Stimulated activated CD8-positive, alpha-beta memory T cell treated with anti-CD3 and anti-CD28 coated beads, Interleukin-15, amount 100 ng/mL, for 1 hour (primary cell): Measurements from ENCODE around the gene IDUA.
"Not testable (repeated sequence)": the region's sequence is repeated elsewhere in the genome, so short reads cannot be mapped to it uniquely, and the experiment has no call there.

Source experiments
- DNase-seq: peaks from one replicate; pipeline ENCODE4 v3.0.0-alpha.2; 2020; ENCODE audit warnings: low read depth

IDUA gene

DNA sequence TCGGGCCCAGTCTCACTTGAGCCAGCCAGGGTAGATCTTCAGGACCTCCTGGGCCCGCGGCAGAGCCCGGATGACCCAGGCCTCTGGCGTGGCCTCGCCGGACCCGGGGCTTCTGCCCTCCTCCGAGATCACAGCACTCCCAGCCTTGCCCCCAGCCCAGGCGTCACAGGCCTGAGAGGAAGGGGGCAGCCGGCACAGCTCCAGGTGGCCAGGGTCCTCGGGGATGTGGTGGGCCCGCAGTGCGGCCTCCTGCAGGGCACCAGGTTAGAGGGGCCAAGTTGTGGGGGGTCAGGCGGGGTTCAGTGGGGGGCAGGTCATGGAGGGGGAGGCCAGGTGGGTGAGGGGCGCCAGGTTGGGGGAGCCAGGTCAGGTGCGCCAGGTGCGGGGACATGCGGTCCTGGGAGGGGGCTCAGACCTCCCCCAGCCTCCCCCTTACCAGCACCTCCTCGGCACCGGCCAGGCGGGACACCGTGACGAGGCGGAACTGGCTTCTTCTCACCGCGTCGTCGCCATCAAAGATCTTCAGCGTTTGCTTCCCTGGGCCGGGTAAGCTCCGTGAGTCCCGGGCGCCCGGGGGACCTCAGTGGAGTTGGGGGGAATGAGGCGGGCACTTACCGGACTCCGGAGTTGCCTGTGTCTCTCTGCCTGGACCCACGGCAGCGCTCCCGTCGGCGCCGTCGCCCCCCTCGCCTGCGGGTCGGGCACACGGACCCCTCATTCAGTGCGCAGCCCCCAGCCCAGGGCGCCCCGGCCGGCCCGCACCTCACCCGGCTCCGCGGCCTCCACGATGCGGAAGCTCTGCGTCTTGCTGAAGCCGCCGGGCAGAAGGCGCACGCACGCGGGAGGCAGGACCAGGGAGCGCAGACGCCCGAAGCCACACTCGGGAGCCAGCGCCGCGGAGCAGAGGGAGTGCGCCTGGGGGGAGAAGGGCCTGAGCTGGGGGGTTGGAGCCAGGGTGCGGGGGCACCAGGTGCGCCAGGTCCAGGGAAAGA, 19.4 kb upstream of the IDUA start:
- no peak for DNase-seq

DNA sequence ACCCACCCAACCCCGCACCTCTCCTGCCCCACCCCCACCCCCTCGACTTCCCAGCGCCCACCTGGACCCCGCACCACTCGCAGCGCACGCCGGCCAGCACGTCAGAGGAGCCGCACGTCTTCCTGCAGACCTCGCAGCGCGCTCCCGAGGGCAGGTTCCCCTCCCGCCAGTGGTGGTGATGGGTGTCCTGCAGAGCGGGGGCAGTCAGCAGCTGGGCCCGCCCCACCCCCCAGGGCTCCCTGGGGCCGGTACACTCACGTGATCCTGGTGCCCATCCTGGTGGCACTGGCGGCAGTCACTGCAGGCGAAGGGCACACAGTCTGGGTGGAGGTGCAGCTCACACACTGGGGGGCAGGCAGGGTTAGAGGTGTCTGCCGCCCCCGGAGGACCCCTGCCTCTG, 18.6 kb upstream of the IDUA start:
- DNase-seq: no peak

DNA sequence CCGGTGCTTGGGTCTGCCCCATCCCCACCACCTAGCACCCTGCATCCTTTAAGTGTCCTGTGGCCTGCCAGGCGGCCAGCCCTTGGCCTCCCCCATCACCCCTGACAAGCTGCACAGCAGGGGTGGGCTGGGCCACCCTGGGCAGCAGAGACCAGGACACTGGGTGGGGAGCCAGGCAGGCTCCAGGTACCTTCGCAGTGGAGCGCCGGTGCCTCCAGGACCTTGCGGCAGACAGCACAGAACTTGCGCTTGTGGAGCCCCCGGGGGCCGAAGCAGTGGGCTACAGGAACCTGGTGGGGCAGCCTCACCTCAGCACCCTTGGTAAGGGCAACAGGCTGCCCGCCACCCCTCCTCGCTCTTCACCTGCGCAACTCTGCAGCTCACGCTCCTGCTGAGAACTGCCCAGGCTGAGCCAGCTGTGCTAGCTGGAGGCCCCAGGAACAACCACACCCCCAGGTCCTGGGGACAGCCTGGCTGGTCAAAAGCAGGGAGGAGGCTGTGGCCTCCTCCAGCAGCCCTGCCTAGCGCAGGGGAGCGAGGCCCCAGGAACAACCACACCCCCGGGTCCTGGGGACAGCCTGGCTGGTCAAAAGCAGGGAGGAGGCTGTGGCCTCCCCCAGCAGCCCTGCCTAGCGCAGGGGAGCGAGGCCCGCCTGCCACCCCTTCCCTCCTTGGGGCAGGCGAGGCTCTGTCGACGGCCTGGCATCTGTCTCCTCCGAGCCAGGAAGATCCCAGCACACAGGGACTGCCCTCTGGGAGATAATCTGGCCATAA, 18.0 kb upstream of the IDUA start:
- DNase-seq: no peak

DNA sequence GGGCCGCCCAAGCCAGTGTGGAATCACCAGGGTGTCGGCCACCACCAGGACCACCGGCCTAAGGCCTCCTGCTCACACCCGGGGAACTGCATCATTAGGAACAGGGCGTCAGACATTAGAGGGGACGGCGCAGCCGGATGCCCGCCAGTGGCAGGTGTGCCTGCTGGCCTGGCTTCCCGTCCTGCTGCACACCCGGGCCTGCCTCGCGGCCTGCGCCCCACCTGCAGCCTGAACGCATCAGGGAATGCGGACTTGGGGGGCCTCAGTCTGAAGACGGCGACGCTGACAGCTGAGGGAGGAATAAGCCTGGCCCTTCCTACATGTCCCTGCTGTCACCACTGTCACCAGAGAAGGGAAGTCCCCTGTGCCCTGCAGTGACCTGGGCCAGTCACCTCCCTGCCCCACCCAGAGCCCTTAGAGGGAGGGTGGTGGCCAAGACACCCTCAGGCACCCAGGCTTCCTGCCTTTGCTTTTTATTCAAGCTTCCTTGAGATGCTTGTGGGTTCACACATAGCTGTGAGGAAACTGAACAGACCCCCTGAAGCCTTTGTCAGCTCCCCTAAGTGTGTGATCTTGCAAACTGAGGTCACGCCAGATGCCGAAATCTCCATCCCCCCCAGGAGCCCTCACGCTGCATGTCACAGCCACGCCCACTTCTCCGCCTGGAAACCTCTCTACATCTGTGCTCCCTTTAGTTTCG, 16.6 kb upstream of the IDUA start:
- no peak for DNase-seq

DNA sequence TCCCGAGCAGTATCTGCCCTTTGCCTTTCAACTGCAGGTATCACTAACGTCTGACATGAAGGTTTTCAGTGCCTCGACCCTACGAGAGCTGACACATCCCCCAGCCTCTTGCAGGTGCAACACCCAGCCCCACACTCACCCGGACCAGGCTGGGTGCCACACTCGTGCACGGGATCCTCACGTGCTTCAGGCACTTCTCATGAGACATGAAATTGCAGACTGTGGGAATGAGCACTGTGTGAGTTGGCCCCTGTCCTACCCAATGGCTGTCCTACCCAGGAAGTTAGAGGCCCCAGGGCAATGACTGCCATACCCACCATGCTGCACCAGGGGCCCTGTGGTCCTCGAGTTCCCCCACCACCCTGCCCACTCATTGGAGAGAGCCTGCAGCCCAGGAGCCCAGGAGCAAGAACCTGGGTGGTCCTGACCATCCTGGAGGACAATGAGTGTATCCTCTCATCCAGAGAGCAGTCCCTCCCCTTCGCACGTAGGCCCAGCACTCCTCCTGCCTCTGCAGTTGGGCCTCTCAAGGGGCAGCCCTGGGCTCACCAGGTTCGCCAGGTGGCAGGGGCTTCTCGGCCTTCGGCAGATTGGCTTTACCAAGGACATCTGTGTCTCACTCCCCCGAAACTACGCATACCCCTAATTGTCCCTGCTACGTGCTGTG, 15.9 kb upstream of the IDUA start:
- DNase-seq: no peak

DNA sequence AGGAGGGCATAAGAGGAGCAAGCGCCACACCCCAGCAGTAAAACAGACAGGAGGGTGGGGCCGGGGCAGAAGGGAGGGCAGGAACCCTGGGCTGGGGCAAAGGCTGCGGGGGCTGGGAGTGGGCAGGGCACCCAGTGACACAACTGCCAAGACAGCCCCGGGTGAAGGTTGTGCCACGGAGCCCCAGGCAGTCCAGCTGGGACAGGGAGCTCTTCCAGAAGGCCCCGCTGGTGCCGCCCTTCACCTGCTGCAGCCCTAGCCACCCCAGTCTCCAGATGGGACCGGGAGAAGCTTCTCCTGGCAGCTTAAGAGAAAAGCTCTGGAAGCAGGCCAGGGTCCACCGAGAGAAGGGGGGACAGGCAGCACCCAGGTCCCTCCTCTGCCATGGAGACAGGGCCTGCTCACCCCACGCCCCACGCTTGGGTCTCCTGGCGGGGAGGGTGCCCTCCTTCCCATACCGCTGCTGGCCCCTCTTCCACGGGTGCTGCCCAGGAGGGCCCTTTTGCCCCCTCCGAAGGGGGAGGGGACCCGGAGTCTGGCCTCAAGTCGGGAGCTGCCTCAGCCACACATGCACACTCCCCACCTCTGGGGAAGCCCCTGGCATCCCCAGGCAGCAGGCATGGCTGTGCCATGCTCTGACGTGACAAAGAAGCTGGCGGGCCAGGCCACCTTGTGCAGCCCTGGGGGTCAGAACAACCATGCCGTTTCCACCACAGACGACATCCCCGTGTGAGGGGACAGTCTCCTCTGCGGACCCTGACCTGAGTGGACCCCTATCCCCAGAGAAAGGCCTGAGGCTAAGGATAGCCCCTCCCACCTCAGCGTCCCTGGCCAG, 15.0 kb upstream of the IDUA start:
- no peak for DNase-seq

DNA sequence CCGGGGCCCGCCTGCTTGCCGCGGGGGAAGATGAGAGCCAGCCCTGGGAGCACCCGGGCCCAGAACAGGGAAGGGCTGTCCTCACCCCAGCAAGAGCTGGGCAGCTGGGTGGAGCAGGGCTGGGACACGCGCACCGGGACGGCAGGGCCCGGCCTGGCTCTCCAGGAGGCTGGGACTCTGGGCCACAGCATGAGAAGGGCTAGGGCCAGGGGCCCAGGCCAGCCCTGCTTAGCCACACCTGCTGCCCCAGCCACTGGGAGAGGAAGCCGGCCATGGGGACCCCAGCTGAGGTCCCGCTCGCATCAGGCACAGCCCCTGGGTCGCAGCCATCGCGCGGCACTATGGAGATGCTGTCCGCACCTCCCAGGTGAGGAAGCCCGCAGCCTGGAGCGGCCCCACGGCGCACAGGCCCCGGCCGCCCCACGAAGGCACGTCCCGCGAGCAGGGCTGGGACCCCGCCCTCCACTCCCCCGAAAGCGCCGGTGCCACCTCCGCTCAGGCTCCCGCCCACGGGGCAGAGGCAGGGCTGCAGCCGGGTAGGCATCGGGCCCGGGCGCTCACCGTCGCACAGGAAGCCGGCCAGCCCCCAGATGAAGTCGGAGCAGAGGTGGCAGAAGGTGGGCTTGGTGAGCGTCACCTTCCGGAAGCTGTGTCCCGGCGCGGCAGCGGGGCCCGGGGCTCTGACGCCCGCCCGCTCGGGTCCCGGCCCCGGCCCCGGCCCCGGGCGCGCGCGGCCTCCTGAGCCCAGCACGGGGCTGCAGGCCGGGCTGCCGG, 14.0 kb upstream of the IDUA start:
- DNase-seq: peak; percentile 28

DNA sequence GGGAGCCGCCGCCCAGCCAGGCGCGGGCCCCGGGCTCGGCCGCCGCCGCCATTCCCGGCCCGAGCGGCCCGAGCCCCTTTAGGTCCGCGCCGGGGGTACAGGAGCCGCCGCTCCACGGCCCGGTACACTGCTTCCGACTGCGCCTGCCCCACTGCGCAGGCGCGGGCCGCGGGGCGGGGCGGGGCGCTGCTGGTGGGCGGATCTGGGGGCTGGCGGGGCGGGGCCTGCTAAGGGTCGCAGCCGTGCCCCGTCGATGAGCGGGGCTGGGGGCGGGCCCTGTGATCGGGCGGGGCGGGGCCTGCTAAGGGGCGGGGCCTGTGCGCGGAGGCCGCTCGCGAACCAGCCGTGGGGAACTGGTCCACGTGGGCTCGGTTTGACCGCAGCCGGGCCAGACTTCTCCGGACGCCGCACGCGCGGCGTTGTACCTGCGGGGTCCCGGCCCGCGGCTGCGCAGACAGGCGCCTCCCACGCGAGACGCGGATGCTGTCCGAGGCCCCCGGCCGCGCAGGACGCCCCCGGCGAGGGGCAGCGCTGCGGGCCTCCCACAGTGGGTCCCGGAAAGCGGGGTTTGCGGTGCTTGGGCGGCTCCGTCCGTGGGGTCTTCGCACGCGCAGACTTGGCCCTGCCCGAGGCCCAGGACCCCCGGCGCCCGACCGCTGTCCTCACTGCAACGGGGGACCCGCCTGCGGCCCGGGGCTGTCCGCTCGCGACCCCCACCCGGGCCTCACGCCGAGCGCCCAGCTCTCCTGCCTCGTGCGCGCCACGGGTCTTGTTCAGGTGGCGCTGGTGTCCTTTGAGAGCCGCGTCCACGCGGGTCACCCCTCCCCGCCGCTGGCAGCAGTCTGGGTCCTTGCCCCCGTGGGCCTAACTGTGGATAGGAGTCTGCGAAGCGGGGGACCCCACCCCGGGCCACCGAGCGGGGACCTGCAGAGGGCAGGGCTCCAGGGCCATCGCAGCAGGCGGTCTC, 13.1 kb upstream of the IDUA start, which contains the start of gene DGKQ:
Gene DGKQ, minus strand, starts transcription at position 139 of the 967 bp plus-strand sequence. Its CDS starts 87 bp downstream, at position 52.
- peak; percentile 66 for DNase-seq

DNA sequence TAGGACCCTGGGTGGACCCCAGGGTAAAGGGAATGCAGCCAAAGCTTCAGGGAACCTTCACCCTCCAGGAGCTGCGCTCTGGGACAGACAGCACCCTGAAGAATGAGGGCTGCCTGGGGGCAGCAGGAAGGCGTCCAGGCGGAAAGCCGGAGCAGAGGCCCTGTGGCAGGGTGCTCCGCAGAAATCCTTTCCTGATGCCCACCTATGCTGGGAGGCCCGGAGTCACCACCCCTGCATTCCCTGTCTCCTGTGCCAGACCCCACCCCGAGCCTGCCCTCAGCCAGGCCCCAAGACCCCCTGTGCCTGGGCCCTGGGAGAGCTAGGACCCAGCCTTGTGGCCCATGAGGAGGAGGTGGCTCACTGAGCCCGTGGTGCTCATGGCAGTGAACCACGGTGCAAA, 12.2 kb upstream of the IDUA start:
- no peak for DNase-seq

DNA sequence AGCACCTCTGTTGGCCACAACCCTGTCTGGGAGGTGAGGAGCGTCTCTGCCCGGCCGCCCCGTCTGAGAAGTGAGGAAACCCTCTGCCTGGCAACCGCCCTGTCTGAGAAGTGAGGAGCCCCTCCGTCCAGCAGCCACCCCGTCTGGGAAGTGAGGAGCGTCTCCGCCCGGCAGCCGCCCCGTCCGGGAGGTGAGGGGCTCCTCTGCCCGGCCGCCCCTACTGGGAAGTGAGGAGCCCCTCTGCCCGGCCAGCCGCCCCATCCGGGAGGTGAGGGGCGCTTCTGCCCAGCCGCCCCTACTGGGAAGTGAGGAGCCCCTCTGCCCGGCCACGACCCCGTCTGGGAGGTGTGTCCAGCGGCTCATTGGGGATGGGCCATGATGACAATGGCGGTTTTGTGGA, 10.8 kb upstream of the IDUA start:
- not testable (repeated sequence) for DNase-seq

DNA sequence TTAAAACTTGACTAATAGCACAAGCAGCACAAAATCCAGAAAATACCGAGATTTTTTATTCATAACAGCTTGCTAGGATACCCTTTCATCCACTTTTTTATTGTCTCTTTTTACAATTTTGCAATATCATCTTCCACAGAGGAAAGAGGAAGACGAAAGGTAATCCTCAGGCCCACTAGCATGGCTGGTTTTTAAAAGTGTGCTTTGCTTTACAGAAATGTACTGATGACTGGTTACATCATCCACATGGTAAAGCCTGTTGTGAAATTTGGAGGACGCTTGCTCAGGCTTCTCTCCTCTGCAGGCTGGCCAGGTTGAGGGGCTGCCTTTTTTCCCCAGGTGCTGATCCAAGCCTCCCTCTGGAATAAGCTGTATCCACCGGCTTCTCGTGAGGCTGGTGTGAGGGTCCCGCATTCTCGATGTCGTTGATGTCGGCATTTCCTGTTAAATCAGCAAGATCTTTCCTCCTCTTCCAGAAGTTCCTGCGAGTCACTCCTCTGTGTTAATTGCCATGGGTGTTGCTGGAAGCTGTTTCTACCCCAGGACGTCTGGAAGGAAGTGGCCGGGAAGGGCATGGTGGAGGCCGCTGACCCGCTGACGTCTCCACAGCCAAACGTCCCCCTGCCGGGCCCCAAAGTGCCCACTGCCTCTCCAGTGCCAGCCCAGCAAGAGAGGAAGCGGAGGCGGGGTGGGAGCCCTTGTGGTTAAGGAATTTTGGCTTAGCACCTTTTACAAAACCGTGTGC, 7.7 kb upstream of the IDUA start:
- DNase-seq: no peak

DNA sequence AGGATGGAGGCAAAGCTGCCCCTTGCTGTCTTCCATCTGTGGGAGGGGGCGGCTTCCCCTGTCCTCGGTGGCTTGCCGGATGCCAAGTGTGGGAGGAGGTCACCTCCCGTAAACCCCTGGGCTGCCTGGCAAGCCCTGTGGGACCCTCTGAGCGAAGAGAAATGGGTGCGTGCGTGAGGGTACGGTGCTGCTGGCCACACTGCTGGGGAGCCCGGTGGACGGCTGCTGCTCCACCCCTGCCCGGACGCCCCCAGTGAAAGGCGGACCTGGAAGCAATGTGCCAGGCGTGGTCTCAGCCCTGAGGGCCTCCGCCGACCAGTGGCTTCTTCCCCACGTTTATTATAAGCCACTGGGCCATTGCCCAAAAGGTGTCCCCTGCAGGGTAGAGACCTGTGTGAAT, 4.6 kb upstream of the IDUA start:
- DNase-seq: no peak

DNA sequence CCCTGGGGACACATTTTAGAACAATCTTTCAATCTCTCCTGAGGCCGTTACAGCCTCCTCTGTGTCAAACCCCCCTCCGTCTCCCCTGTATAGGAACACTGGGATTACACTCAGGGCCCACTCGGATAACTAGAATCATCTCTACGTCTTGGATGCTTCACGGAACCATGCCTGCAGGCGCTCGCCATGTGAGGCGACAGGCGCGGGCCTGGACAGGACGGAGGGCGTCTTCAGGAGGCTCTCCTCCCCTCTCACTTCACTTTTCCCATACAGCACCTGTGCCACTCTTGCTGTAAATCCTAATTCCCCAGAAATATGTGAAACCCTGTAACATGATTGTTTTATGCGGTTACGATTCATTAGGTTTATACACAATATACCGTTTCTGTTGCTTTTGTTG, 4.0 kb upstream of the IDUA start:
- no peak for DNase-seq

DNA sequence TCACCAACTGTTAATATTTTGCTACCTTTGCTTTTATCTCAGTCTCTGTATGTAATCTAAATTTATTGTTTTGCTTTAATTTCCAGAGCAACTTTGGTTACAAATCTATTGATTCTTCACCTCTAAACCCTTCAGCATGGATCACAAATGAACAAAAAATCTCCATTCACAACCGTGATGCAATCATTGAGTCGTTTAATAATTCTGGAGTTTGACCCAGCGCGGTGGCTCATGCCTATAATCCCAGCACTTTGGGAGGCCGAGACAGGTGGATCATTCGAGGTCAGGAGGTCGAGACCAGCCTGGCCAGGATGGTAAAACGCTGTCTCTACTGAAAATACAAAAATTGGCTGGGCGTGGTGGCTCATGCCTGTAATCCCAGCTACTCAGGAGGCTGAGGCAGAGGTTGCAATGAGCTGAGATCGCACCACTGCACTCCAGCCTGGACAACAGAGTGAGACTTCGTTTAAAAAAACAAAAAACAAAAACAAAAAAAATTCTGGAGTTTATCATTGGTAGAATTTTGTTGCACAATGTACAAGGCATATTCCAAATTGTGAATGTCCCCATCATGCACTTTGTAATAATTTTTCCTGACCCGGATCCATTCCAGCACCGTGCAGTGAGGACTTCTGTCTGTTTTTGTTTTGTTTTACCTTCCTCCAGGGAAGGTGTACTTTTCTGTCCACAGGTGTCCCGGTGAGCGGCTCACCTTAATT, 2.3 kb upstream of the IDUA start:
- no peak for DNase-seq

DNA sequence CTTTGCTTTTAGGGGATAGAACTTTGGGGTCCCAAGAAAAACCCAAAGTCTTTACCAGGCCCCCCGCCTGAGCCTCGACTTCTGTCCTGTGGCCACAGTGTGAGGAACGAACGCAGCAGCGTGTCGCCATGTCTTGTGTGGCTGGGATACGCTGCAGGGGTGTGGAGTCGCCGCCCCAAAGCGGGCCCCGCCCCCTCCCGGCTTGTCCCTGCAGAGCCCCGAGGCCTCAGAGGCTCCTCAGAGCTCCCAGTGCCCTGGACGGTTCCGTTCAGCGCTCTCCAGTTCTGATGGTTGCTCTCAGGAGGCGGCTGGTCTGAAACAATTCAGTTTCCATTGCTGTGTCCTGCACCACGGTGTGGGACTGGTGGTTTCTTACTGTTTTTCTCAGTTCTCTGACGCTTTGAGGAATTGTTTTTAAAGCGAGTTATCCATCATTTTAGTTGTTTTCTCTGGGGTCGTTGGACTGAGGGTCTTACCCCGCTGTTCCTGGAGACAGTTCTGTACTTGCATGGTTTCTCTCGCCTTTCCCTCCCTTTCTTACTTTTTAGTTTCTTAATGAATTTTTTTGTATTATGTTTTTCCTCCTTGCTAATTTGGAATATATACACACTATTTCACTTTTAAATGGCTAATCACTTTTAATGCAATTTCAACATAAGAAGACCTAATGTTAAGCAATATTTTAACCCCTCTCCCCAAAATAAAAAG, 1.6 kb upstream of the IDUA start:
- peak; percentile 41 for DNase-seq

DNA sequence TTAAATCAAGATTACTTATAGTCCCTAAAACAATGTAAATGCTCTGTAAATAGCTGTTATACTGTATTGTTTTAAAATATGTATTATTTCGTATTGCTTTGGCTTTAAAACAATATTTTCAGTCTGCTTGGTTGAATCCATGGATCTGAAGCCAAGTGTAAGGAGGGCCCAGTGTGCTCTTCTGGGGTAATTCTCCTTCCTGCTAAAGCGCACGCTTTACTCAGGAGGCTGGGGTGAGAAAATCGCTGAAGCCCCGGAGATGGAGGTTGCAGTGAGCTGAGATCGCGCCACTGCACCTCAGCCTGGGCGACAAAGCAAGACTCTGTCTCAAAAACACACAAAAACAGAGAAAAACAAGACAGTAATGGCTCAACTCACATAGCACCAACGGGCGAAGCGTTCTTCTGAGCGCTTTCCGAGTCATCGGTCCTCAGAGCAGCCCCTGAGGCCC, 391 bp upstream of the IDUA start:
- no peak for DNase-seq
